CD4-positive, alpha-beta T cell treated with Interleukin-6 for 4 hours (primary cell): ENCODE results near the gene MSH3.
"Not testable (repeated sequence)": the region's sequence is repeated elsewhere in the genome, so short reads cannot be mapped to it uniquely, and the experiment has no call there.

ENCODE experiments used
- DNase-seq: peaks from one replicate; pipeline ENCODE4 v3.0.0-alpha.2; 2020; ENCODE audit warnings: mixed read lengths

Gene MSH3

DNA sequence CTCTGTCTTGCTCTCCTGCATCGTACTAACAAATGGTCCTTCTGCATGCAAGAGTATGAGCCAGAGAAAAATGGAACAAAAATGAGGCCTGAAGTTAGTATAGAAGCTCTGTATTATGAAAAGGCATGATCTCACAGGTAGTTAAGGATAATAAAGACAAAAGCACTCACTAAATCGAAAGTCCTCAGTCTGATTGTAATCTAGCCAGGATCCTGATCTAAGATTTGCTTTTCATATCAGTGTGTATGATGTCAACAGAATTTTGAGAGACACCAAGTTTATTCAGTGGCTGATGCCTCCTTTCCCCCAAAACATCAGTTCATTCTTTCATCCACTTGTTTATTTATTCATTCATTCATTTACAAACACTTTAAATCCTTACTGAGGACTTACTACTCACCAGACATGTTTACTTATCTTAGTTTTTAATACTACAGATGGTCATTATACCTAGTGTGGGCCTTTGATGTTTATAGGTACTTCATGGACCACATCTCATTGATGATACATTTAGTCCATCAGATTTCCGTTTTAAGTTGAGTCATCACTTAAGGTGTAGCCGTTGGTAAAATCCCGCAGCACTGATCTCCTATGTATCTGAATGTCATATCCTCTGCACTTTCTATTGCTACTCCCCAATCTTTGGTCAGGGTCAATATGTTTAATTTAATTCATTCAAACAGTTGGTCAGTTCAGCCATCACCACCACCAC lies 105.6 kb downstream of the MSH3 start:
- no peak for DNase-seq

DNA sequence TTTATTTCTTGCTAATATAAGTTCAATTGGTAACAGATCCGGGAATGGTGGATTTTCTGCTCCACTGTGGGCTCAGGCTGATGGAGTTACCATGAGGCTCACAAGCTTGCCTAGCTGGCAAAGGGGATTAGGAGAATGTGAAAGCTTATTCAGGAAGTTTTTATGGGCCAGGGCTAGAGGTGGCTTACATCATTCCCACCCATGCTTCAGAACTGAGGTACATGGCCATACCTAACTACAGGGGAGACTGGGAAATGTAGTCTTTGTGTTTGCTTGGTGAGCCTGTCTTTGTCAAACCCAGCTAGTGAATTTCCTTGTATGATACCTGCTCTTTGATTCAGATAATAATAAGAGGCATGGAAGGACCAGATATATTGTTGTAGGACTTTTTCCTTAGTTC lies 106.2 kb downstream of the MSH3 start:
- DNase-seq = no peak

DNA sequence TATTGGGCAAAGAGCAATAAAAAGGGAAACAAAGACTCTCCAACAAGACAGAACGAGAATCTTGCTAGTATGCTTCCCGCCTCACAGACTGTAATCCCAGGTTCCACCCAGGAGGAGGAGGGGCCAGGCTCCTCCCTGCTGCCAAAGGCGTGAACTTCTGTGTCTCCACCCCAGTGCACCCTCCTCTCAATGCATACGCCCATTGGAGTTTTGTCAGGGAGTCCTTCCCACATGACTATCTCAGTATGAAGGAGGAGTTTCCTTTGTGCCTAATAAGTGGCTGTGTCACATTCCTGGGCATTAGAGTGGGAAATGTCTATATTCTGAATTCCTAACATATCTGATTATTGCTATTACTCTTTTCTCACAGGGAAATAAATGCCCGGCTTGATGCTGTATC lies 106.7 kb downstream of the MSH3 start:
- no peak for DNase-seq

DNA sequence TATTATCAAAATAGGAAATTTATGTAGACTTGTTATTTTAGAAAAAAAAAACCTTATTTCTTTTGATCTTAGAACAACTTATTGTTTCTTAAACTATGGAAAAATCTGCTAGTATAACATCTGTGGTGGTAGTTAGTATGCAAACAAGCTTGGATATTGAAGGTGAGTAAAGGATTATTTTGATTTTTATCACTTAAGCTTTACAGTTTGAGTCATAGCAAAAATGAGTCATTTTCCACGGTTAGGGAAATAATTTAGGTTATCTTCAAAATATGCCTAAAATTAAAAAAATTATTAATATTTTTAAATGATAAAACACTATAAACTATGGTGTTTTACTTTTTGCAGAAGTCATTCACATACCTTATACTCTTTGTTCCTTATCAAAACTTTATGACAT lies 107.5 kb downstream of the MSH3 start:
- no peak for DNase-seq

DNA sequence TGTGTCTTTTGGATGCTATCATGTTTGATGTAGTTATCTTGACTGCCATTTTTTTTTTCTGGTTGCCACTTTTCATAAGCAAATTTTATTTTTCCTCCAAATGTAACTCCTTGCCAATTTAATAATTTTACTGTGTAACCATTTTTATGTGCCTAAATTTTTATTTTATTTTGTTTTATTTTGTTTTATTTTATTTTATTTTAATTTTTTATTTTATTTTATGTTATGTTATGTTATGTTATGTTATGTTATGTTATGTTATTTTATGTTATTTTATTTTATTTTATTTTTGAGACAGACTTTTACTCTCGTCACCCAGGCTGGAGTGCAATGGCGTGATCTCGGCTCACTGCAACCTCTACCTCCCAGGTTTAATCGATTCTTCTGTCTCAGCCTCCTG lies 108.1 kb downstream of the MSH3 start:
- DNase-seq = no peak

DNA sequence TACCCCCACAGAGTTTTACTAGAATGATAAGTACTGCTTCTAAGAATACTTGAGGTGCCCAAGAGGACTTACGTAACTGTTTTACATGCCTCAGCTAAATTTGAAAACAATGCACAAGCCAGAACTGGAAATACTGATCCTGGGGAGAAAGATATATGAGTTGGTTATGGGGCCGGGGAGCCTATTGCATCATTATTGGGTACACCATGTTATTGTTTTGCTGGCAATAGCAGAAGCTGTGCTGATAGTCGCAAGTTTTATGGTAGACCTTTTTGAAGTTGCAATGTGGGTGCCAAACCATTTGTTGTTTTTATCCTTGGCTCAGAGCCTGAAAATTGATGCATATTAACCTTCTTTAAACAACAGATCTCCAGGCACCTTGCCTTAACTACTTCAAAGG lies 108.8 kb downstream of the MSH3 start:
- DNase-seq = no peak

DNA sequence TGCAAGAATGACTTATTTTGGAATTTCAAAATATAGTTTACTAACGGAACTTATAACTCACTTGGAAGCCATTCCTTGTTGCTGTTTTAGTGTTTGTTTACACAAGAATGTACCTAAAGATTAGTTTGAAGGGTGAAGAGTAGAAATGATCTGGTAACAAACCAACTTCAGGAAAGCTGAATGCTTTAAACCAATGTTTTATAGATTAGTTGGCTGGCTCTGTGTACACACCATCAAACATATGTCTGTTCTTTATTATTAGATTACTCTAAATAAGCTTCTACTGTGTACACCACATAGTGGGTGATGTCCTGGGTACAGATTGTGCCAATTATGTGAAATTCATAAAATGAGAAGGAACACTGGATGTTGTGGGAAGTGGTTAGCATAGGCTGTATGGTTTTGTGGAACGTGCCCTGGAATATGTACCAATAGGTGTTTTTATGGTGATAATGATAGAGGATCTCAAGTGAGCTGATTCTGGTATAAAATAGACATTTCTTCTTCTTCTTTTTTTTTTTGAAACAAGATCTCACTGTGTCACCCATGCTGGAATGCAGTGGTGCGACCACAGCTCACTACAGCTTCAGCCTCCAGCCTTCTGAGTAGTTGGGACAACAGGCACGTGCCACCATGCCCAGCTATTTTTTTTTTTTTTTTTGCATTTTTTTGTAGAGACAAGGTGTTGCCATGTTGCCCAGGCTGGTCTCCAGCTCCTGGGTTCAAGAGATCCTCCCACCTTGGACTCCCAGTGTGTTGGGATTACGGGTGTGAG lies 109.6 kb downstream of the MSH3 start:
- DNase-seq = no peak

DNA sequence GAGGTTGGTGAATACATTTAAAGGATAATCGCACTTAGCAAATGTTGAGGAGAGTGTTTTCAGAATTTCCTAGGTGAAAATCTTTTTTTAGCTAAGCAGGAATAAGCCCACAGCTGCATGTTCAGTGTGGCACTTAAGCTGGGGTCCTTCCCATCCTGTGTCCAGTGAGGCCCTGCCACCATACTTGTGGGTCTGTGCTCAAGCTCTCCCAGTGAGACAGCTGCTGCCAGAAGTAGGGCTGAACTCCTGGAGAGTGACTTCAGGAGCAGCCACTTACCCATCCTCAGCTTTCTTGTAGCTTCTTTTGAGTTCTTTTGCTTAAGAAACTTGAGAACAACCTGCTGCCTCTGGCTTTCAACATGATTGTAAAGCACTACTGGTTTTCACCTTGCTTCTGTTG lies 110.3 kb downstream of the MSH3 start:
- DNase-seq = no peak

DNA sequence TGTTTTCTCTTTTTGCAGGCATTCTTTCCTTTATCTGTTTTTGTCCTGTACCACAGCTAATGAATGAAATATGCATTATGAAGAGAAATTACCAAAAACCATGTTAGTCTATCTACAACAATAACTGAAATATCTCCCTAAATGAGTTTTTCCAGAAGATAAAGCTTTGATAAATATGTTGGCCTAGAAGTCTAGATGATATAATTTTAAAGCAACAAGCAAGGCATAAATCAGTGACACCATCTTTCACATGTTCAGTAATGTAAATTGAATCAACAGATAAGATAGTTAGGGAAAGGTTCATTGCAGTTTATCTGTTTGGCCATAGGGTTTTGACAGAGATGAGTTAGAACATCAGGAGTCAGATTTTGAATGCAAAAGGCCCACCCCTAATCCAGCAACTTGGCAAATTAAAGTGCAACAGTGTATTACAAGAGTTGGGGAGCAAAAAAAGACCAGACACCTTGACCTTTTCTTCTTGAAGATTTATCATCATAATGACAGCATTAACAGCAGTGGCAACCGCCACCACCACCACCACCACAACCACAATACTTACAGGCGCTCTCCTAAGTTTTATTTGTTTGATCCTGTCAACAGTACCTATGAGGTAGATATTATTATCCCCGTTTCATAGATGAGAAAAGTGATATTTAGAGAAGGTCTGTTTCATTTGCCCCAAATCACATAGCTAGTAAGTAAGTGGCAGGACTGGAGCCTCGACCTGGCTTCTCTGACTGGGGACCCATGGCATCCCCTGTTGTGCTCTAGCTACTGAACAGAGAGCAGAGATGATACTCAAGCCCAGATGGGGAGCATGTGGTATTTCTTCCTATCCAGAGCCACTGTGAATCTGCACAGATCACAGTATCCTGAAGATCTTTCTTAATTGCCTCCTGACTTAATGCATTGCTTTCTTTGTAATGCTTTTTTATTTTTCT lies 123.2 kb downstream of the MSH3 start:
- DNase-seq = no peak

DNA sequence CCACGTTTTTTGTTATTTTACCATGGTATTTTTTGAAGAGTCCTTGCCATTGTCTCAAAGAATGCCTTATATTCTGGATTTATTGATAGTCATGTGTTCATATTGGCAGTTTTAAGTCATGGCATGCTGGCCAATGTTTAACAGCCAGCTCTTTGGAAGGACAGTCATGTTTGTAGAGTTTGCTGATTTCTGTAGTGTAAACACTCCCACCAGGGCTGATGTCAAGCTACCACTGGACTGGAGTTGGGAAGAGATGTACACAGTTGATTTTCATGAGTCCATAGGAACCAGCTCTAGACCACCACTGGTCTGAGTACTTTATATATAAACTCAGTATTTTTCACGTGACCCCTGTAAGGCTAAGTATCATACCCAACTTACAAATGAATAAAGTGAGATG lies 125.6 kb downstream of the MSH3 start:
- no peak for DNase-seq

DNA sequence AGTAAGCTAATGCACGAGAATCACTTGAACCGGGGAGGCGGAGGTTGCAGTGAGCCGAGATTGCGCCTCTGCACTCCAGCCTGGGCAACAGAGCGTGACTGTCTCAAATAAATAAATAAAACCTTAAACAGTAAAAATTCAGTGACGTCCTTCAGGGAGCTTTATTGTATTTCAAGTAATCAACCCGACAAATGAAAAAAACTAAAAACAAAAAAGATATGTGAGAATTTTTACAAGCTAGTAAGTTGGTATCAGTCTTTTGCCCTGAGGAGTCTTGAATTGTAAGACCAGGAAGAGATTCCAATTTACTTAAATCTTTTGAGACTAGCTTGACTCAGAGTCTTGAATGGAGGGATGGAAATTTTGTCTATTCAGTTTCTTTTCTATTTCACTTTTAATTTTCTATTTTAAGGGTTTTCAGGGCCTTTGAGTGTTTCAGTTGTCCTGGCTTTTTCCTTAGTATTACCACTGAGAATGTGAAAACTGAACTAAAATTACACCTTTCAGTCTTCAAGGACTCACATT lies 126.4 kb downstream of the MSH3 start:
- DNase-seq = no peak

DNA sequence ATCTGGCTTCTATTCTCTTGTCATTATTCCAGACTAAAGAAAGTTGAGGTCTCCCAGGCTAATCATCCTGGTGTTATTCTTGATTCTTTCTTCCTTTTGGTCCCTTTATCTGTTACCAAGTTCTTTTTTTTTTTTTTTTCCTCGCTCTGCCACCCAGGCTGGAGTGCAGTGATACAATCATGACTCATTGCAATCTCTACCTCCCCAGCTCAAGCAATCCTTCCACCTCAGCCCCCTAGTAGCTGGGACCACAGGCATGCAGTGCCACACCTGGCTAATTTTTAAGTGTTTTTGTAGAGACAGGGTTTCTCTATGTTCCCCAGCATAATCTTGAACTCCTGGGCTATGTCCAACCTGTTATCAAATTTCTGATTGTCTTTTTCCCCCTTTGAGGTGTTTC lies 126.9 kb downstream of the MSH3 start:
- no peak for DNase-seq

DNA sequence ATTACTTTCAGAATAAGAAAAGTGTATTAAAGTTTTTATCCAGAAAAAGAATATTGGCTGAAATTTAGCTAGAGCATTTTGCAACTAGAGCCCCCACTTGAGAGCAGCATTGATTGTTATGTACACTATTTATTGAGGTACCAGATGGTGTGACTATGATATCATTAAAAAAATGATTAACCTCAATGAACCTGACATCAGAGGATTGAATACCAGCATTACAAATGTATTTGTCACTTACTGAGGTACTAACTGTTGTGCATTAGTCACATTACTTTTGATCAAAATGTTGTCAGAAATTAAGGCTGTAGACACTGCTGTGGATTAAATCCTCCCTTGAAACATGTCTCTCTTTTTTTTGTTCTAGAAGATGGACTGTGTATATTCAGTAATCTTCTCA lies 128.2 kb downstream of the MSH3 start:
- no peak for DNase-seq

DNA sequence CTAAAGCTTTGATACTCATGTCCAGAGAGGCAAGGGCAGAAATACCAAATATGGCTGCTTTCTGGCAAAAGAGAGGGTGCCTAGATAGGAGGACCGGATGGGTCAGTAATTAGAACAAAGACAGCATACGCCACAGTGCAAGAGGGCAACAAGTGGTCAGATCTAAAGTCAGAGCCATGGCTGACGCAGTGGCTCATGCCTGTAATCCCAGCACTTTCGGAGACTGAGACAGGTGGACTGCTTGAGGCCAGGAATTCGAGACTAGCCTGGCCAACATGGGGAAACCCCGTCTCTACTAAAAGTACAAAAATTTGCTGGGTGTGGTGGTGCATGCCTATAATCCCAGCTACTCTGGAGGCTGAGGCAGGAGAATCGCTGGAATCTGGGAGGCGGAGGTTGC lies 129.3 kb downstream of the MSH3 start:
- DNase-seq = not testable (repeated sequence)

DNA sequence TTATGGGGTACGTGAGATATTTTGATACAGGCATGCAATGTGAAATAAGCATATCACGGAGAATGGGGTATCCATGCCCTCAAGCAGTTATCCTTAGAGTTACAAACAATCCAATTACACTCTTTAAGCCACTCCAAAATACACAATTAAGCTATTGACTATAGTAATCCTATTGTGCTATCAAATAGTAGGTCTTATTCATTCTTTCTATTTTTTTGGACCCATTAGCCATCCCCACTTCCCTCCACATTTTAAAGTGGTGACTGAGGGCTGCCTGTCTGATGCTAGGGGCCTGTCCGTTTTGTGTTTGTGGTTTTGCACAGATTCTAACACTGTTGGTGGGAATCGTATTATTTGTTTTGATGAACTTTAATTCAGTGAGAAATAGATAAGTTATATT lies 130.0 kb downstream of the MSH3 start:
- no peak for DNase-seq

DNA sequence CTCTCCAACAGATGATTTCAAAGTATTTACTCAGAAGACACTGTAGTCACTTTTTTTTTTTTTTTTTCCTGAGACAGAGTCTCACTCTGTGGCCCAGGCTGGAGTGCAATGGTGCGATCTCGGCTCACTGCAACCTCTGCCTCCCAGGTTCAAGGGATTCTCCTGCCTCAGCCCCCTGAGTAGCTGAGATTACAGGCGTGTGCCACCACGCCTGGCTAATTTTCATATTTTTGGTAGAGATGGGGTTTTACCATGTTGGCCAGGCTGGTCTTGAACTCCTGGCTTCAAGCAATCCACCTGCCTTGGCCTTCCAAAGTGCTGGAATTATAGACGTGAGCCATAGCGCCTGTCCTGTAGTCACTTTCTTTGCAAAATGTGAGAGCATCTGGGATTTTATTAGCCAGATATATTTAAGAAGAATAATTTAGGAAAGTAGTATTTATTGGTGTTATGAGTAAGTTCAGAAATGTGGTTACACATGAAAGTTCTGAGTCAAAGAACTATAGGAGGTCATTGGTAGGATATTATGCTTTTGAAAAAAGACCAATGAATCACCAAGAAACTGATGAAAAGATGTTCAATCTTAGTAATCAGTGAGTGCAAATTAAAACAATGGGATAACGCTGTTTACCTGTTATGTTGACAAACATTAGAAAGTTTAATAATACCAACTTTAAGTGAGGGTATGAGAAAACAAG lies 135.0 kb downstream of the MSH3 start:
- not testable (repeated sequence) for DNase-seq

DNA sequence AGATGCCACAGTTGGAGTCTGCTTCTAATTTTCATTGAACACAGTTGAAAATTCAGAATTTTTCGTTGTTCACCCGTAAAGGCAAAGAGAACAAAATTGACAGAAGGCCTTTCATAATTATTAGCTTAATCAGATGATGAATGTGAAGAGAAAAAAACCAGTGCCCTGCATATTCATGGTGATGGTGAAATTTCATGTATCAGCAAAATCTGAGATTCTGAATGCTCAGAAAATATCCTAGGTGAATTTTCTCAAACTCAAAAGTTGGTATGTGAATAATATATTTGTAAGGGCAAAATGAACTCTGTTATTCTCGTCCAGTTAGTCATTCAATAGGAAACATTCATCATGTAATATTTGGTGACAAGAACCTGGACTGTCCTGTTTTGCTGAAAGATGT lies 136.2 kb downstream of the MSH3 start:
- no peak for DNase-seq

DNA sequence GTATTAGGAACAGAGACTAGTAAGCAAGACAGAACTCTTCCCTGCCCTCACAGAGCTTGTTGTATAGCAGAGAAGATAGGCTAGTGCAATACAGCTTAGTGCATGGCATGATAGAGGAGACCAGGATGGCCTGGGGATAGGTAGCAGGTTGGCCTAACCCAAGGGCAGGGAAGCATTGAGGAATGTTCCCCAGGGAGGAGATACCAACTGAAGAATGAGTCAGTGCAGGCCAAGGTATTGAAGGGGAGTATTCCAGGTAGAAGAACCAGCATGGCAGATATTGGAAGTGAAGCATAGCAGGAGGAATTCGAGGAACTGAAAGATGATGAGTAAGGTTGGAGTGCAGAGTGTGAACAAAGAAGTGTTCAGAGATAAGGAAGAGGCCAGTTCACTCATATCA lies 138.9 kb downstream of the MSH3 start:
- DNase-seq = no peak

DNA sequence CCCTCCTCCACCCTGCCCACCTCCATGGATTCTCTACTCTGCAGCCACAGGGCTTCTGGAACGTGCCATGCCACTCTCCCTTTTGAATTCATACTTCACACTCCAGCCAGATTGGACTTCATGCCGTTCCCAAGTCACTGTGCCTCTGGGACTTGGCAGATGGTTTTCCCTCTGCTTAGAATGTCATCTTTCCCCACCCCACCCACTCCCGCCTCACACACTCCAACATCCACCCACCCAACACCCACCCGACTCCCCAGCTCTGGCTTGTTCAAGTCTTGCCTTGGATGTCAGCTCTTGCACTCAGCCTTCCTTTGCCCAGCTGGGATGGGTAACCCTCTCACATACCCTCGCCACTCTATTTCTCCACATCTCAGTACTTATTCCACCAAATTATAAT lies 142.4 kb downstream of the MSH3 start:
- DNase-seq = no peak

DNA sequence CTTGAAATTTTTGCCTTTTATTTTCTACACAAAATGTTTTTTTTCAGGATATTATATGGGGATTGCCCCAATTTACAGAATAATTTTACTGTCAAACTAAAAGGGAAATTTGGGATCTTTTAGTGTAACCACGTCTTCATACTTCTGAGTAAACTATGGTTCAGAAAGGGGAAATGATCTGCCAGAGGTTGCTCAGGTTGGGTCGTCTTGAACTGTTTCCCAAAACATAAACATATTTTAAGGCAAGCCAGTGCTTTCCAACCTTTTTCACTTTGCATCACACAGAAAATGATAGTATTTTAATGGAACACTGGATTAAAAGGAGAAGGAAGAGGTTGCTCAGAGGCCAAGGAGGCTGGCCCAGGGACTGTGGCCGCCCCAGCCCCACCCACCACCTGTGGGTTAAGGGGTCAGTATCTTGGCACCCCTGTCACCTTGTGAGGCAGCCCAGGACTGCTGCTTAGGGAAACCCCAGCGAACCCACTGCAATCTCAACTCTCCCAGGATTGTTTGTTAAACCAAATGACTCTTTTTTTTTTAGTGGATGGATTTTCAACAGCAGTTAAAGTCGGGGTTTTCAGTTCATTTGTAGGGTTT lies 143.1 kb downstream of the MSH3 start:
- no peak for DNase-seq

DNA sequence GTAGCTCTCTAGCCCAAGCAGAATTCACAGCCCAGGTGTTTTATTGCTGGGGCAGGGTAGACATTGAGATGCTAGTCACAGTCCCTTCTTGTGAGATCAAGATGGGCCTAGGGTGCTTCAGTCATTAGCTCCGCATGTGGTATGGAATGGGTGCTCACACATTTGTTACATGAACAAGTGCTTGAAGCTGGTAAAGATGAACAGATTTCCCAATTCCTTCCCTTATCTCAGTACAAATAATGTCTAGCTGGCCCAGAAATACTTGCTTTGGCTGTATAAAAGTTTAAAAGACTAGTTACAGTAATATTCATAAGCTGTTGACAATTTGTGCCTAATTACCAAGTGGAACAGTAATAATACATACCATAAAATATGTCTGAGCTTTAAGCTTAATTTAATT lies 143.7 kb downstream of the MSH3 start:
- no peak for DNase-seq

DNA sequence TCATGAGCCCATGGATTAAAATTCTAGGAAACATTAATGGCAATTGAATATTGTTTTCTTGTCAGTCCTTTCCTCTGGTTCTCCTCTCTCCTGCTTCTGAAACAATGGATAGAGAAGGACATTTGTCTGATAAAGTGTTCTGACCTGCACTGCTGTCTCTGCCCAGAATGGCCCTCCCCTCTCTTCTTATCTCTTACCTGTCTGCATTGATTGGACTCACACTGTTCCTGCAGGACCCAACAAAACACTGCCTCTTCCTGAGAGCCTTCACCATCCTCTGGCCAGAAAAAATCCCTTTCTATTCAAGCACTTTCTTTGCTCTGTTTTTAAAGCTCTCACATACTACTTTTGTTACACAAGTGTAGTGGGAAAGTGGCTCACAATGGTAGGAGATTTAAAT lies 144.2 kb downstream of the MSH3 start:
- DNase-seq = no peak
